Astrocyte of the spinal cord (primary cell): ENCODE results near the gene PCNA.
A peak's percentile ranks its signal among the peaks of the same experiment; 100 is the strongest.

Source experiments
- DNase-seq: peaks from one replicate; pipeline ENCODE4 v3.0.0; 2011; ENCODE audit warnings: low read depth, low spot score
- H3K4me3 ChIP-seq: 2 replicates; pipeline ENCODE4 v1.5.1; 2011; ENCODE audit warnings: low read depth, mild to moderate bottlenecking, low read length, moderate library complexity
- CTCF ChIP-seq: IDR thresholded peaks from 2 replicates; pipeline ENCODE4 v1.5.1; 2012; ENCODE audit warnings: low read depth, mild to moderate bottlenecking, low read length, inconsistent platforms
- in situ Hi-C: cut with HindIII; loops from 2 replicates; pipeline ENCODE4 v1.10.0; 2017; ENCODE audit warnings: low sequenced_read_pairs

PCNA gene

DNA sequence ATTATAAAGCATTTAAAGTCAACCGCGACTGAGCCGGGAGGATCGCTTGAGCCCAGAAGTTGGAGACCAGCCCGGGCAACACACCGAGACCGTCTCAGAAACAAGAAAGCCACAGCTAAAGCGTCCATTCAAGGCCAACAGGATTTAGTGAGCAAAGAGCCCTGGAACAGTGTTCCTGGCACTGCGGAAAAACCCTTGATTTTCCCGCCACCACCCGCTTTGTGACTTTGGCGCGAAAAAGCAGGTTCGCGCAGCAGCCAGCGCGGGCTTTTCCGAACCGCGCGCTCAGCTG lies 669 bp downstream of the PCNA start:
- no peak for TF ChIP-seq CTCF
- DNase-seq: no peak
- peak overlapping the region; percentile 94 for H3K4me3 ChIP-seq
- in situ Hi-C loops: no loop called here

DNA sequence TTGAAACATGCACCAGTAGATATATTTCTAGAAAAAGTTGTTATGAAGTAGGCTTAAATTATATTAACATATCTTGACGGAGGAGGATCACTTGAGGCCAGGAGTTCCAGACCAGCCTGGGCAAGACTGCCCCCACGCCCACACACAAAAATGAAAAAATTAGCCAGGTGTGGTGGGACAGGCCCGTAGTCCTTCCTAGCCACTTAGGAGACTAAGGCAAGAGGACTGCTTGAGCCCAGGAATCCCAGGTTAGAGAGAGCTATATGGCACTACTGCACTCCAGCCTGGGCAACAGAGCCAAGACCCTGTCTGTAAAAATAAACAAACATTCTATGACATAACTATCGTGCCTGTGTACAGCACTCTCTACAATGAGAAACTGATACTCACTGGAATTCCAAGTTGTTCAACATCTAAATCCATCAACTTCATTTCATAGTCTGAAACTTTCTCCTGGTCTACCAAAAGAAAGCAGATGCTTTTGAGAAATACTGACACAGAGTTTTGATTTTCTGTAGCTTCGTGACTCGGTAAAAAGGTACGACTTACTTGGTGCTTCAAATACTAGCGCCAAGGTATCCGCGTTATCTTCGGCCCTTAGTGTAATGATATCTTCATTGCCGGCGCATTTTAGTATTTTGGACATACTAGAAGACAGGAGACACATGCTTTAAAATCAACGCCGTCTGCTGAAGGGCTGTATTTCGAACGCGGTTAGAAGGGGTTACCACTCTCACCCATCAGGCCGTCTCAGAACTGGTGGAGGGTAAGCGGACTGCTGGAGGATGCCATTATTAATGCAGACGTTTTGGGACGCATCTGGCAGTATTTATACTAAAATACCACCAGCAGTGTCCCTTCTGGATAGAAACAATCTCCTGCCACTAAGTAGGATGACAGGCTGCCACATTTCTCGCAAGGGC lies 1.3 kb downstream of the PCNA start:
- H3K4me3 ChIP-seq: peak overlapping the region; percentile 94
- no peak for TF ChIP-seq CTCF
- no peak for DNase-seq
- in situ Hi-C loops: no loop called here

DNA sequence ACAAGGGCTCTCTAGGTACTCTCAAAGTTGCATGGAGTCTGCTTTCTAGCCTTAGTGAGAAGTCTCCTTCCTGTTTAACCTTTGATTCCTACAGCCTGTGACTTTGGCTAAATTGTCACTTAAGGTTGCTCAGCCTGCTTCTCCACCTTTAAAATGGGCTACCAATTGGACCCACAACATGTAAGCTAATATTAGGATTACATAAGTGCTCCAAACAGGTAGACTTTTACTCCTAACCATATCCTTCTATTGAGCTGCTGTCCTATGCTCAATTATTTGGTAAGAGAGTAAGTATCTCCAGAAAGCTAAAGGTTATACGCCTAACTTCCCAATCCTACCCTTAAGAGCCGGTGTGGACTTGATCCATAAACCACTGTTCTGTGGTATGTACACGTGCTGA lies 2.9 kb downstream of the PCNA start:
- H3K4me3 ChIP-seq: no peak overlapping the region
- no peak for DNase-seq
- in situ Hi-C loops: no loop called here
- TF ChIP-seq CTCF: no peak

DNA sequence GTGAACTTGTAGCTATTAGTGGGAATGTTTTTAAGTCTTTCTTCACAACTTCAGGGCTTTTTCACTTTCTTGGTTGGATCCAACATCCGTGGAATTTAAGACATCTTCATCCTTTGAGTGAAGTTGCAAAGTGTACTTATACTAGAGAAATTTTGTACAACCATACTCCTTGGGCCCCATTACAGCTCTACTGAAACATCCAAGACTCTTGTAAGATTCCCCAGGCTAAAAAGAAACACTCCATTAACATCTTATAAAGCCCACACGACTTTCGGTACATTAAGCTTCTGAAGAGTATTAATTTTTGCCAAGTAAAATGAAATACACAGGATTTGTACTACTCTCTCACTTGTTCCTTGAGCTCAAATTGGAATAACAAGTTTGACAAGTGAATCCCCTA lies 5.4 kb downstream of the PCNA start:
- no peak for DNase-seq
- H3K4me3 ChIP-seq: no peak overlapping the region
- in situ Hi-C loops: no loop called here
- no peak for TF ChIP-seq CTCF

- TF ChIP-seq CTCF: no peak
- in situ Hi-C loops: no loop called here
These were observed 6.2 kb downstream of the PCNA start for GRCh38 chr20:5113615-5113986.

DNA sequence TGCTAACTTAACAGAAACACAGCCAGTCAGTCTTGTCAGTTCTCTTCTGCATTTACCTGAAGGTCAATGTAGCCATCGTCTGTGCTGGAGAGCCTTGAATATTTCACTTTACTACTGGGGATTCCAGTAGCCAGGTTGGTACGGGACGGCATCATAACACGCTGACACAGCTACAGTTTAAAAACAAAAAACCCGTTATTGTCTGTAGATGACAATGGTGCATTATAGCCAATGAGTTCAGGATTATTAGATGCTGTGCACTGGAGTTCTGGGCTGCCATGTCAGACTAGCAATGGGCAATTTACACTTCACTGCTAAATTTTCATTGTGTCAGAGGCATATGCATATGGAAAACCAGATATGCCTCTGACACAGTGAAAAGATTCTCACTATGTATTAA lies 10.5 kb downstream of the PCNA start:
- no peak for TF ChIP-seq CTCF
- in situ Hi-C loops: no loop called here
- DNase-seq: no peak
- H3K4me3 ChIP-seq: no peak overlapping the region

More at GRCh38 chr20:5113615-5113986, 6.2 kb downstream of the PCNA start:
- no peak for DNase-seq
- H3K4me3 ChIP-seq: peak overlapping the region; percentile 99
